ENCODE results near the gene KLF1. TPM values are rescaled to one million over a fixed set of nuclear protein-coding genes. Genes with fewer than 3 reads are reported as not detected.
A peak's percentile ranks its signal among the peaks of the same experiment; 100 is the strongest.

KLF1 gene
- total RNA-seq, 4 donors from 2014 or later, result not detected

- TF ChIP-seq CTCF (IDR thresholded peaks at IDR 0.05 in 4 of 5, conservative IDR thresholded peaks at IDR 0.05 in 1 of 5), result no peak
- TF ChIP-seq POLR2A (IDR thresholded peaks at IDR 0.05), result no peak
- no peaks in the 10 kb centered on the region for H3K4me1 ChIP-seq
- no peaks in the 10 kb centered on the region for H3K9me3 ChIP-seq
- no peak for ATAC-seq
- H3K27ac ChIP-seq, result no peak overlapping the region
- intact Hi-C loops (cut with DNase I; ENCODE audit: low total_unique reads) (no loop called here), in situ Hi-C loops (cut with MboI; ENCODE audit: low sequenced_read_pairs in 4 of 4) (no loop called here)
- peaks cover 0 to 4% (median 0%) of the 10 kb centered on the region in 3 donors for H3K27me3 ChIP-seq
- no peak for DNase-seq
- H3K4me3 ChIP-seq, result no peak overlapping the region
- peaks cover 0 to 7% of the 10 kb centered on the region in 2 donors for H3K36me3 ChIP-seq
Measured at GRCh38 chr19:12873891-12874745, 12.9 kb downstream of the KLF1 start.

- in situ Hi-C loops (cut with MboI; ENCODE audit: low sequenced_read_pairs in 4 of 4) (no loop called here), intact Hi-C loops (cut with DNase I; ENCODE audit: low total_unique reads) (no loop called here)
- Histone ChIP-seq H3K4me3 (peak overlapping the region in 1 of 4 donors; percentile 38), H3K9me3 (no peaks in the 10 kb centered on the region), H3K27ac (no peak overlapping the region), H3K27me3 (peaks cover 0 to 4% (median 0%) of the 10 kb centered on the region in 3 donors), H3K4me1 (no peaks in the 10 kb centered on the region), H3K36me3 (peaks cover 0 to 4% of the 10 kb centered on the region in 2 donors)
- TF ChIP-seq CTCF (IDR thresholded peaks at IDR 0.05 in 4 of 5, conservative IDR thresholded peaks at IDR 0.05 in 1 of 5) (no peak), POLR2A (IDR thresholded peaks at IDR 0.05) (no peak)
- DNase-seq (peak in 1 of 2 donors; percentile 76), ATAC-seq (peak; percentile 65 to 76)
Measured at GRCh38 chr19:12872941-12873890, 13.8 kb downstream of the KLF1 start.

GRCh38 chr19:12872255-12872654 is 14.7 kb downstream of the KLF1 start:
- ATAC-seq, result no peak
- no peak for TF ChIP-seq CTCF (IDR thresholded peaks at IDR 0.05 in 4 of 5, conservative IDR thresholded peaks at IDR 0.05 in 1 of 5)
- TF ChIP-seq POLR2A (IDR thresholded peaks at IDR 0.05), result no peak
- Histone ChIP-seq H3K27ac (no peak overlapping the region), H3K4me3 (no peak overlapping the region), H3K27me3 (peaks cover 5 to 10% (median 8%) of the 10 kb centered on the region in 3 donors), H3K36me3 (no peaks in the 10 kb centered on the region), H3K4me1 (peaks cover 0 to 5% of the 10 kb centered on the region in 2 donors), H3K9me3 (no peaks in the 10 kb centered on the region)
- intact Hi-C loops (cut with DNase I; ENCODE audit: low total_unique reads), result no loop called here
- in situ Hi-C loops (cut with MboI; ENCODE audit: low sequenced_read_pairs in 4 of 4), result no loop called here
- no peak for DNase-seq

GRCh38 chr19:12871681-12872080 is 15.3 kb downstream of the KLF1 start:
- DNase-seq (no peak), ATAC-seq (no peak)
- H3K27me3 ChIP-seq, result peaks cover 5 to 13% (median 9%) of the 10 kb centered on the region in 3 donors
- no peak overlapping the region for H3K4me3 ChIP-seq
- peaks cover 0 to 6% of the 10 kb centered on the region in 2 donors for H3K4me1 ChIP-seq
- H3K36me3 ChIP-seq, result no peaks in the 10 kb centered on the region
- intact Hi-C loops (cut with DNase I; ENCODE audit: low total_unique reads), result no loop called here
- H3K27ac ChIP-seq, result no peak overlapping the region
- no peaks in the 10 kb centered on the region for H3K9me3 ChIP-seq
- TF ChIP-seq POLR2A (IDR thresholded peaks at IDR 0.05) (no peak), CTCF (IDR thresholded peaks at IDR 0.05 in 4 of 5, conservative IDR thresholded peaks at IDR 0.05 in 1 of 5) (no peak)
- in situ Hi-C loops (cut with MboI; ENCODE audit: low sequenced_read_pairs in 4 of 4), result no loop called here
